GM19372 (cell line): ENCODE results near the gene CDK16.

Experiments used
- ATAC-seq: cut with Tn5 transposase; IDR thresholded peaks from one replicate; pipeline ENCODE4 v1.9.1; 2021; ENCODE audit warnings: mild to moderate bottlenecking, low read depth, moderate library complexity; ENCODE audit not compliant: unreplicated experiment

Gene CDK16

GRCh38 chrX:47206316-47206715, 12.2 kb upstream of the CDK16 start:
- ATAC-seq = no peak

DNA sequence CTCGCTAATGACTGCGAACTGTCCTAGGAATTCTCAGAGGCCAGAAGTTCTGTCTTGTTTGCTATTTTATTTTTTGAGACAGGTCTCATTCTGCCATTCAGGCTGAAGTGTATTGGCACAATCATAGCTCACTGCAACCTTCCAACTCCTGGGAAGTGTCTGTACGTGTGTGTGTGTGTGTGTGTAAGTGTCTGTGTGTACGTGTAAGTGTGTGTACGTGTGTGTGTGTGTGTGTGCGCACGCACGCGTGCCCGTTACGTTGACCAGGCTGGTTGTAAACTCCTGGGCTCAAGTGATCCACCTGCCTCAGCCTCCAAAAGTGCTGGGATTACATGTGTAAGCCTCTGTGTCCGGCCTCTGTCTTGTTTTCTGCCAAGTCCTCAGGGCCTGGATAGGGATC, 10.4 kb upstream of the CDK16 start:
- ATAC-seq = no peak

GRCh38 chrX:47209508-47210238, 8.8 kb upstream of the CDK16 start:
- no peak for ATAC-seq

- no peak for ATAC-seq
Measured at GRCh38 chrX:47210661-47211425, 7.6 kb upstream of the CDK16 start.

DNA sequence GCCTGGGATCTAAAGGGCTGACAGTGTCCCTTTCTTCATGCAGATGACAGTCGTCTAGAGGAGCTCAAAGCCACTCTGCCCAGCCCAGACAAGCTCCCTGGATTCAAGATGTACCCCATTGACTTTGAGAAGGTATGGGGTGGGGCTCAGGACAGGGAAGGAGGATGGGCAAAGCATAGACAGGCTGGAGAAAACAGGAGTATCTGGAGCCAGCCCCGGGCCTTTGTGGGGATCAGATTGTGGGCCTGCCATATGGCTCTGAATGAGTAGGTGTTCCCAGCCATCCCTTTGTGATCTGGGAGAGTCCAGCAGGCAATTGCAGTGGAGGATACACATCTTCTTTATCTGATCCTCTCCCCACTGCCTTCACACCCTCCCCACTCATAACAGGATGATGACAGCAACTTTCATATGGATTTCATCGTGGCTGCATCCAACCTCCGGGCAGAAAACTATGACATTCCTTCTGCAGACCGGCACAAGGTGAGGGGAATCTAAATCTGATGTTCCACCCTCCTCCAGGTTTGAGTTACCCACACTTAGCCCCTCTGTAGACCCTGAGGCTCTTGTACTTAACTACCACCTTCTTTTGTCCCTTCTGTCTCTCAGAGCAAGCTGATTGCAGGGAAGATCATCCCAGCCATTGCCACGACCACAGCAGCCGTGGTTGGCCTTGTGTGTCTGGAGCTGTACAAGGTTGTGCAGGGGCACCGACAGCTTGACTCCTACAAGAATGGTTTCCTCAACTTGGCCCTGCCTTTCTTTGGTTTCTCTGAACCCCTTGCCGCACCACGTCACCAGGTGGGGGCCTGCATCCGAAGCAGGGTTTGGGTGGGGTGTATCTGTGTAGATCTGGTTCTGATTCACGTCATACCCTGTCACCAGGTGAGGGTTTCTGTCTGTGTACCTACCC, 5.8 kb upstream of the CDK16 start:
- no peak for ATAC-seq

DNA sequence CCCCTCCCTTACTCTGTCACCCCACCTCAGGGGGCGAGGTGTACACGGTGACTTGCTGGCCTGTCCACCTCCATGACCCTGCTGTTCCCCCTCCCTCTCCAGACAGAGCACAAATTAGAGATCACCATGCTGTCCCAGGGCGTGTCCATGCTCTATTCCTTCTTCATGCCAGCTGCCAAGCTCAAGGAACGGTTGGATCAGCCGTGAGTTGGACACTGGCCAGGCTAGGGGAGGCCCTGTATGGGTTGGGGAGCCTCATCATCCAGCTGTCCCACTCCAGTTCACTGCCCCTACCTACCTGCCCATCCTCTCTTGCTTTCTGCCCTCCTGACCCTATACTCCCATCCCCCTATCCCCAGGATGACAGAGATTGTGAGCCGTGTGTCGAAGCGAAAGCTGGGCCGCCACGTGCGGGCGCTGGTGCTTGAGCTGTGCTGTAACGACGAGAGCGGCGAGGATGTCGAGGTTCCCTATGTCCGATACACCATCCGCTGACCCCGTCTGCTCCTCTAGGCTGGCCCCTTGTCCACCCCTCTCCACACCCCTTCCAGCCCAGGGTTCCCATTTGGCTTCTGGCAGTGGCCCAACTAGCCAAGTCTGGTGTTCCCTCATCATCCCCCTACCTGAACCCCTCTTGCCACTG, 3.9 kb upstream of the CDK16 start:
- no peak for ATAC-seq

GRCh38 chrX:47215291-47215900, 3.1 kb upstream of the CDK16 start:
- no peak for ATAC-seq

DNA sequence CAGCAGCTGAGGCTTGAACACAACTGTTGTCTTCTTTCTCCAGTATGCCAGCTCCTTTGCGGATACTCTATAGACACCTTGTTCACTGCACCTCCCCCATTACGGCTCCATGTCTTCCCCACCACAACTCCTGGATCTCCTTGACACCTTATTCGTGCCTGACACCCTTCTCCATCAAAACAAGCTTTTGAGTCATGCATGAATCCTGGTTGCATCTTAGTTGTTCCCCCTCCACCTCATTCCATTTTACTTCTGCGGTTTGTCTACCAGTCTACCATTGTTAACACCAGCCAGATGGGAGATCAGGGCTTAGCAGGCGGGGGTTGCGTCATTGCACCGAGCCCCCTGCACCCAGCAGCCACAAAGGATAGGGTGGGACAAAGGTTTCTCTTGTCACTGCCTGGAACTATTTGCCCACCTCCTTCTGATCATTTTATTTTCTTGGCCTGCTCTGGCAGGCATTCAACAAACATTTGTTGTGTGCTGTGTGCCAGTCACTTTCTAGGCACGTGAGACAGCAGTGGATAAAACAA, 2.0 kb upstream of the CDK16 start:
- ATAC-seq = no peak

DNA sequence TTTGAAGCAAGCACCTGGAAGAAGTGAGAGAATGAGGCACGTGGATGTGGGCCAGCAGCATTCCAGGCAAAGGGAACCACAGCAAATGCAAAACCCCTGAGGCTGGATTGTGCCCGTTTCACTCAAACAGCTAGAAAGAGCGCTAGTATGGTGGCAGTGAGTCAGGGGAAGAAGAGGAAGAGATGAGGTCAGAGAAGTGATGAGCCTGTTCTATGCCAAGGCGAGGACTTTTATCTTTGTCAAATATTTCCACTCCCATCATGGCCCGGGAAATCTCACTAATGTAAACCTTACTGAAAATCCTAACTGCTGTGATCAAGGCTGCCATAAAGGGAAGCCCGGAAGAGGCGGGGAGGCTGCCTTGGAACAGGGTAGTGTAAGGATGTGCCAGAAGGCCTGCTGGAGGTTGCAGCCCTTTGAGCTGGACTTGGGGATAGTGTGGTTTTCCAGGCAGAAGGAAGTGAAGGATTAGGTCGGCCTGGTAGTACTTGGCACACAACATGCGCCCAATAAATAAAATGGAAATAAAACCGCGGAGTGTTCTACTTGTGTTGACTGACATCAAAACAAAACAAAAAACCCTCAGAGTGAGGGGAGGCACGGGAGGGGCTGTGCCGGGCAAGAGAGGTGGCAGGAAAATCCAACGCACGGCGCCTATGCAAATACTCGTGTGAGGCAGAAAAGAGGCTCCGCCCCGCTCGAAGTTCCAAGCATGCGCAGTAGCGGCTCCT, 1.2 kb upstream of the CDK16 start:
- ATAC-seq = no peak

DNA sequence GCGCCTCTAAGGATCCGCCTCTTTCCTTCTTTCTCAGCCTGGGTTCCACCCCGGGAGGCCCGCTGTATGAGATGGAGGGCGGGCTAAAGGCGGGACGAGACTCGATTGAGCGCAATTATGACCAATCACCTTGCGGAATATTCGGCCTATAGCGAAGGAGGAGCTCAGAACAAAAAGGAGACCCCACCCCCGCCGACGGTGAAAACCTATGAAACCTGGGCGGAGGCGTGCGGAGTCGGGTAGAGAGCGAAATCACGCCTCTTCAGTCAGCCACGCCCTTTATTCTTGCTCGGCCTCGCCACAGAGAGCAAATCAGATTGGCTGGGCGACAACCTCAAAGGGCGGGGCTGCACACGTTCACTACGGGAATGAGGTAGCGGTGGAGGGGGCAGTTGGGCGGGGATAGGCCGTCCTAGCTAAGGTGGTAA, 615 bp upstream of the CDK16 start:
- peak; percentile 83 for ATAC-seq

DNA sequence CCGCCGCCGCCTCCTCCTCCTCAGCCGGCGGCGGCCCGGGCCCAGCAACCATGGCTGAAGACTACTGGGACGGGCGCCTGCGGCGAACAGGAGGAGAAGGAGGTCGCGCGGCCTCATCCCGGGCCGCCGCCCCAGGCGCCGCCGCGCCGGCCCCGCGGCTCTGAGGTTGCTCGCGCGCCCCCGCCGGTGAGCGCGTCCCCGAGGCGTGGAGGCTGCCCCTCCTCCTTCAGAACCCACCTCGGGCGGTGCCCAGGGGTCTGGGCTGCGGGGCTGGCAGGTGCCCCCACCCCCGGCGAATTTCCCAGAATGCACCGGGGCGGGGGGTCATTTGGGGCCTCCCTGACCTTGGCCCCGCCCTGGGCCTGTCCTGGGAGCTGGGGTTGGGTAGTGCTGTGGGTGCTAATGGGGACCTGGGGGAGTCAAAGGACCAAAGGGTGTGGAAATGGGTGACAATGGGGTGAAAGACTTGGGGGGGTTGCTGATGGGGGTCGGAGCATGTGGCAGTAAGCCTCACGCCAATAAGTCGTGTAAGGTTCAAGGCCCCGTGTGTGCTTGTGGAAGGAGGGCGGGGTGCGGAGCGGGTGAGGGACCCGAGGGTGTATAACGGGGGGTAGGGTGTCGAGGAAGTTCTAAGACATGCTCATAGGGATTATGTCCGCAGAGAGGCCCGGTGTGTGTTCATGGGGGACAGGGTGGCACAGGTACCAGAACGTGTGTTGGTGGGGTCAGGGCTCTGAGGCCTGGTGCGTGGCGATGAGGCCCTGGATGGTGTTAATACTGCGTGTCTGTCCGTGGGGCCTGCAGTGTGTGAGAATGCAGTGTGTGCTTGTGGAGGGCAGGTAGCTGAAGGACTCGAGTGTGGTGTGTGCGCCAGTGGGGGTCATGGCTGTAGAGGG, 687 bp downstream of the CDK16 start:
- ATAC-seq = no peak

- ATAC-seq = no peak
Measured at GRCh38 chrX:47221756-47222155, 3.3 kb downstream of the CDK16 start.

- ATAC-seq = no peak
Measured at GRCh38 chrX:47222751-47223350, 4.4 kb downstream of the CDK16 start.

- no peak for ATAC-seq
Measured at GRCh38 chrX:47223476-47224250, 5.2 kb downstream of the CDK16 start.

DNA sequence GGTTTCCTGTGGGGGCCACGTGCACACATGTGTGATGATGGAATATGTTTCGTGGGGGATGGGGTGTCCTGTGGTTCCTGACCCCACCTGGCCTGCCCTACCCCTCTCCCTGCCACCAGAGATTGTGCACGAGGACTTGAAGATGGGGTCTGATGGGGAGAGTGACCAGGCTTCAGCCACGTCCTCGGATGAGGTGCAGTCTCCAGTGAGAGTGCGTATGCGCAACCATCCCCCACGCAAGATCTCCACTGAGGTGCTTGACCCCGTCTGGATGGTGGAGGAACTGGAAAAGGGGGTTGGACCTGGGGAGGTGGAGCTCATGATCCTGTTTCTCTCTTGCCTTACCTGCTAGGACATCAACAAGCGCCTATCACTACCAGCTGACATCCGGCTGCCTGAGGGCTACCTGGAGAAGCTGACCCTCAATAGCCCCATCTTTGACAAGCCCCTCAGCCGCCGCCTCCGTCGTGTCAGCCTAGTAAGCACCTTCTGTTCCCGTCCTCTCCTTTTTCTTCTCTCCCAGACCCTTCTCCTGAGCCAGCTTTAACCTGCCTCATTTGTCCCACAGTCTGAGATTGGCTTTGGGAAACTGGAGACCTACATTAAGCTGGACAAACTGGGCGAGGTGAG, 5.9 kb downstream of the CDK16 start:
- ATAC-seq = no peak

GRCh38 chrX:47224896-47225290, 6.4 kb downstream of the CDK16 start:
- ATAC-seq = no peak

DNA sequence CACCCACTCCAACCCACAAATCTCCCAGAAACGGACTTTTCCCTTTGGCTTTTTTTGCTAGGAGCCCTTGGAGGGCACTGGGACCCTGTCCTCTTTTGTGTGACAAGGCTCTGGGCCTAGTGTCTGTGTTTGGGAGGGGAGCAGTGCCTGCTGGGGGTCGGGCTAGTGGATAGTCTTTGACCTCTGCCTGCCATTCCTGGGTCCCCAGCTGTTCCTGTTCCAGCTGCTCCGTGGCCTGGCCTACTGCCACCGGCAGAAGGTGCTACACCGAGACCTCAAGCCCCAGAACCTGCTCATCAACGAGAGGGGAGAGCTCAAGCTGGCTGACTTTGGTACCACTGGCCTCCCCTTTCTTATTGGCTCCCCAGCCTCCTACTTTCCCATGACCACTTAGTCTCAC, 7.6 kb downstream of the CDK16 start:
- ATAC-seq = no peak
